Purkinje cell (primary cell): Measurements from ENCODE around the gene PRR12. TPM values are rescaled to one million over a fixed set of nuclear protein-coding genes. Genes with fewer than 3 reads are reported as not detected.

Source experiments
- polyA plus RNA-seq: library from polyadenylated mRNA; unstranded; fragments of >200 nt; fragmentation: Nextera tagmentation; gene quantifications from 2 replicates; pipeline ENCODE4 v1.2.1, GENCODE V29; 2014

Gene PRR12
- 0.06 and 0.07 TPM in 2 replicates for polyA plus RNA-seq

GRCh38 chr19:49590971-49591730 is at the start of gene PRR12:
TSS of gene PRR12 (plus strand) at chr19:49591182. CDS start at chr19:49591655, 473 bp downstream.

DNA sequence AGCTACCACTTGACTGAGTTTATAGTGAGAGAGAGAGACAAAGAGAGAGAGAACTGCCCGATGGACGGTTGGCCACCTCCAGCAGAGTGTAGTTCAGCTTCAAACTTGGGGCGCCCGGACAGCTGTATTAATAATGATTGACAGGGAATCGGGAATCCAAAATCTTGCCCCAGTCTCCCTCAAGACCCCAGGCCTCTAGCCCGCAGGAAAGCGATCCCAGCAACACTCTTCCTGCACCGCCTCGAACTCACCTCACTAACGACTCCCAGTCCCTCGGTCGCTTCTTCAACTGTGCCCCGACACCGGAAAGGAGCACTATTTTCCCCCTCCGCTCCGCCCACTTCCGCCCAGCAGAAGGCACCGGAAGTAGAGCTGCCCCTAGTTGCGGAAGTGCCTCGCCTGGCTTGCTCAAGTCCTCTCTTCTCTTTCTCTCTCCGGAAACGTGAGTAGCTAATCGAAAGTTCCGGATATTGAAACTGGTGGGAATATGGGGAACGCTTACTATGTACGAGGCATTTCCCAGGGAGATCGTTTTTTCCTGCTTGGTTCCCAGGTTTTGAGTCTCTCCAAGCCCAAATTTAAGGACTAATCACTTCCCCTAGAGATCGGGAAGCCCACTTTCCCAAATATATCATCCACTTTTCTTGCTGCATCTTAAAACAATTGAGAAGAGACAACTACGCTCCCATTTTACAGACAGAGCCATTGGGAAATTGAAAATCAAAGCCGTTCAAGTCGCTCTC is 10.5 kb upstream of the PRR12 start, which contains the start of gene NOSIP:
TSS of gene NOSIP (minus strand) at position 293 of the 743 bp plus-strand sequence. CDS start 19,865 bp downstream, outside the sequence.

DNA sequence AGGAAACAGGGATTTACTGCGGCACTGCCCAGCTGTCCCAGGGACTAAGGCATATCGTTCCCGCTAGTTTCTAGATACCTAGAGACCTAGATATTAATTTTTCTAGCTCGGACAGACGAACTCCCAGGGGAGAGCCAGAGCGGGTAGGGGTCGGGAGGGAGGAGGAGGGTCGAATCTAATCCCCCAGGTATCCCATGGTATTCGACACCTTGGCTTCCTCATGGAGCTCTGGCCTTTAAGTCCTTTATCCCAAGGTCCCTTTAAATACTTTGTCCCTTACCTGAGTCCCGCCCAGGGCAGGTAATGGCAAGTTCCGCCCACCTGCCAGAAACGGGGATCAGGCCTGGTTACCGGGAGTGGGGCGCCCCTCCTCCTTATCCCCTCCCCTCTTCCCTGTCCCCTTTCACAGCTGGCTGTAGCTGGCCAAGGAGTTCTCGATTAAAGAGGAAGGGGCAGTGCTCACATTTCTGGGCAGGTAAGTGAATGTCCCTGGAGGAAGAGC is 9.9 kb upstream of the PRR12 start, which contains the start of gene PRRG2:
TSS of gene PRRG2 (plus strand) at position 310 of the 502 bp plus-strand sequence. CDS start 1,904 bp downstream, outside the sequence.

DNA sequence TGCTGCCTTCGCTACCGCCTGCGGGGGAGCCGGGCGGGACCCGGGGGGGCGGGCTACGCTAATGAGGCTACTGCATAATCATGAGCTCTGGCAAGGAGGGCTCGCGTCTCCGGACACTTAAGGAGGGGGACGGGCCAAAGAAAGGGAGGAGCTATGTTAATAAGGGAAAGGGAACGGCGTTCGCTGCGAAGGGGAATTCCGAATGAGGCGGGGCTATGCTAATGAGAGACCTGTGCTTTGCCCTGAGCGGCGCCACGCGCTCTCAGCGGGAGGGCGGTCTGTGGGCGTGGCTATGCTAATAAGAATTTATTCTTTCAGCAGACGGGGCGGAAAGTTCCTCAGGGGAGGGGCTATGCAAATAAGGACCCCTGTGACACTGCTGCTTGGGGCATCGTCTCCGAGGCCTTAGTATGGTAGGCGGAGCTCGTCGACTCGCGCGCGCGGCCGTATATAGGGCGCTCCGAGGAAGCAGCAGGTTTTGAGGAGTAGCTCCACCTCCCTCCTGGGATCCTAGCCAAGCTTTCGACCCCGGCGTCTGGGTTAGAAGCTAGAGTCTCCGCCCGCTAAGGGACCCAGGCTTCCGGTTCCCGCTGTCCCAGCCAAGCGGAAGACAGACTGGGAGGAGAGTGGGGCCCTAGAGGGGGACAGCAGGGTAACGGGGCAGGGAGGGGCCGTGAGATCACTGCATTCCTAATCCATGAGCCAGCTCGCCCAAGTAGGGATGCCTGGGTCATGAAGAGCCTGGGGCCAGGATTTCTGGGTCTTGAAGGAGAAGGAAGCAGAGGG is 49.3 kb downstream of the PRR12 start, which contains the start of gene RRAS:
TSS of gene RRAS (minus strand) at position 31 of the 786 bp plus-strand sequence. CDS start 45 bp downstream, outside the sequence.

DNA sequence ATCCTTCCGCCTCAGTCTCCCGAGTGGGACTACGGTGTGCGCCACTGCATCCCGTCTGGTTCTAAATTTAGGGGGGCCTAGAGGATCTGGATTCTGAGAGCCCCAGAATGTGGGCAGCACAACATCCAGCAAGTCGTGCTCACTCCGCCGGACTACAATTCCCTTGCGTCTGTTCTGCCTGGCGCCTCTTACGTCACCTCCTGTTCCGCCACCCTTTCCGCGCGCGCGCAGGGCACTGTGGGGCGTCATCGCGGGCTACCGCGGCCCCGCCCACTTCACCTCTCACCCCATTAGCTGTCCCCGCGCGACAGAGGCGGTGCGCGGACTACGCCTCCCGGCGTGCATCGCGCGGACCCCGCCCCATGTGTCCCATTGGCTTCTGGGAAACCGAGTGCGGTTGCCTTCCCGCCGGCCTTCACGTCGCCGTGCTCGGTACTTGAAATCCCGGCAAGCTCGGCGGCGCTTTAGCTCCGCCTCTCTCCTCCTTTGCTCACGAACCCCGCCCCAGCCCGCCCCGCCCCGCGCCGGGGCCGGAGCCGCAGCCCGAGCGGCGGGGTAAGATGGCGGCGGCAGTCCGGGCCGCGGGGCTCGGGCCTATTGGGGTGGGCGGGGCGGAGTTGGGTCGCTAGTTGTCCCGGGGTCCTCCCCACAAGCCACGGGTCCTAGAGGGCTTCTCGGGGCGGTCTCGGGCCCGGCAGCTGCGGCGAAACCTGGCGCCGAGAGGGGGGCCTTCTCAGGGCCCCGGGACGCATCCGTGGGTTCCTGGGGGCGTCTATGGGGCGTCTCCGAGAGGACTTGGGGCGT is 50.9 kb downstream of the PRR12 start, which contains the start of gene SCAF1:
TSS of gene SCAF1 (plus strand) at position 522 of the 804 bp plus-strand sequence. CDS start 2,818 bp downstream, outside the sequence.

DNA sequence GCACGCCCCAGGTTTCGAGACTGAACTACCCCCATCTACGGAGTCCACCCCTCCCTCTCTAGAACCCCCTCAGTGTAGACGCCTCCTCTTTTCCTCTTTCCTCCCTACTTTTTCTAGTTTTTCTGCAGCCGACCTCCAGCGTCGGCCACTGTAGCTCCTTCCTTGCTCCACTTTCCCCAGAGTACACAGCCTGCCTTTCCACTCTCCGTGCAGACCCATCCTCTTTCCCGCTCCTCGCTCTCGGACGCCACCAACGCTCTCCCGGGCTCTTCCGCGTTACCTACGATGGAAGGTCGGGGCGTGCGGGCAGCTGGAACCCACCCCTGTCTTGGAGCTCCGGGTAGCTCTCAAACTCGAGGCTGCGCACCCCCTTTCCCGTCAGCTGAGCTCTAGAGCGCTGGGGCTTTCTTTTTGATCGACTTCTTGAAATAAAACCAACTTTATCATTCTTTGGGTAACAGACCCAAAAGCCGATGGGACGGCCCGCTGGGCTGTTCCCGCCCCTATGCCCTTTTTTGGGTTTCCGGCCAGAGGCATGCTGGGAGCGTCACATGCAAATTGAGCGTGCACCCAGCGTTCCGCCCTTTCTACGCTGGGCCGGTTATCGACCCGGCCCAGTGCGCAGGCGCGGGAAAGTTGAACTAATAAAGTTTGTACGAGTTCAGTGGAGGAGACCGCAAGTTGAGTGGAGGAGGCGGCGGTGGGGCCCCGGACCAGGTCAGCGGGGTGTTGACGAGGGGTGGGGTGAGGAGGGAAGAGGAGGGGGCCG is 74.6 kb downstream of the PRR12 start, which contains the start of the genes BCL2L12 and IRF3:
TSS of gene BCL2L12 (plus strand) at position 583 of the 769 bp plus-strand sequence. CDS start 760 bp downstream, outside the sequence.
TSS of gene IRF3 (minus strand) at position 507 of the 769 bp plus-strand sequence. CDS start 1,019 bp downstream, outside the sequence.

Other genes with a start within 250 kb of the PRR12 start
- 2.0 TPM in 1 of 2 replicates, not detected in the other for gene TEAD2, start 228.8 kb upstream of the PRR12 start, polyA plus RNA-seq
- not detected in 2 replicates for gene DKKL1, start 227.3 kb upstream of the PRR12 start, polyA plus RNA-seq
- gene KASH5, start 202.9 kb upstream of the PRR12 start, polyA plus RNA-seq, result not detected in 2 replicates
- not detected in 2 replicates for gene PTH2, start 167.7 kb upstream of the PRR12 start, polyA plus RNA-seq
- gene GFY, start 165.8 kb upstream of the PRR12 start, polyA plus RNA-seq, result 0.67 TPM in 1 of 2 replicates, not detected in the other
- 3.2 and 81.0 TPM in 2 replicates for gene SLC17A7, start 149.7 kb upstream of the PRR12 start, polyA plus RNA-seq
- gene PIH1D1, start 139.4 kb upstream of the PRR12 start, polyA plus RNA-seq, result 6.2 and 14.4 TPM in 2 replicates
- 2.2 and 2.8 TPM in 2 replicates for gene ALDH16A1, start 138.0 kb upstream of the PRR12 start, polyA plus RNA-seq
- 1.0 TPM in 1 of 2 replicates, not detected in the other for gene FLT3LG, start 117.0 kb upstream of the PRR12 start, polyA plus RNA-seq
- 290 and 308 TPM in 2 replicates for gene RPL13A, start 103.6 kb upstream of the PRR12 start, polyA plus RNA-seq
- gene RPS11, start 94.7 kb upstream of the PRR12 start, polyA plus RNA-seq, result 911 and 988 TPM in 2 replicates
- gene FCGRT, start 78.5 kb upstream of the PRR12 start, polyA plus RNA-seq, result 1.3 and 1.9 TPM in 2 replicates
- gene RCN3, start 63.2 kb upstream of the PRR12 start, polyA plus RNA-seq, result not detected in 2 replicates
- 15.2 and 19.1 TPM in 2 replicates for gene NOSIP, start 10.6 kb upstream of the PRR12 start, polyA plus RNA-seq
- 0.17 TPM in 1 of 2 replicates, not detected in the other for gene PRRG2, start 9.9 kb upstream of the PRR12 start, polyA plus RNA-seq
- gene RRAS, start 49.0 kb downstream of the PRR12 start, polyA plus RNA-seq, result 2.0 and 3.0 TPM in 2 replicates
- gene SCAF1, start 51.0 kb downstream of the PRR12 start, polyA plus RNA-seq, result 4.7 and 5.1 TPM in 2 replicates
- 11.7 and 16.8 TPM in 2 replicates for gene IRF3, start 74.7 kb downstream of the PRR12 start, polyA plus RNA-seq
- not detected in 2 replicates for gene BCL2L12, start 74.8 kb downstream of the PRR12 start, polyA plus RNA-seq
- 11.1 and 12.9 TPM in 2 replicates for gene PRMT1, start 86.1 kb downstream of the PRR12 start, polyA plus RNA-seq
- 0.71 and 1.7 TPM in 2 replicates for gene ADM5, start 98.4 kb downstream of the PRR12 start, polyA plus RNA-seq
- 90.8 and 125 TPM in 2 replicates for gene CPT1C, start 99.9 kb downstream of the PRR12 start, polyA plus RNA-seq
- gene TSKS, start 172.1 kb downstream of the PRR12 start, polyA plus RNA-seq, result not detected in 2 replicates
- 8.3 and 8.6 TPM in 2 replicates for gene AP2A1, start 175.8 kb downstream of the PRR12 start, polyA plus RNA-seq
- gene FUZ, start 222.1 kb downstream of the PRR12 start, polyA plus RNA-seq, result 4.5 and 6.8 TPM in 2 replicates
- gene MED25, start 227.1 kb downstream of the PRR12 start, polyA plus RNA-seq, result 9.5 and 19.7 TPM in 2 replicates